Measurements from ENCODE around the gene GIMAP1.

The GIMAP1 gene

DNA sequence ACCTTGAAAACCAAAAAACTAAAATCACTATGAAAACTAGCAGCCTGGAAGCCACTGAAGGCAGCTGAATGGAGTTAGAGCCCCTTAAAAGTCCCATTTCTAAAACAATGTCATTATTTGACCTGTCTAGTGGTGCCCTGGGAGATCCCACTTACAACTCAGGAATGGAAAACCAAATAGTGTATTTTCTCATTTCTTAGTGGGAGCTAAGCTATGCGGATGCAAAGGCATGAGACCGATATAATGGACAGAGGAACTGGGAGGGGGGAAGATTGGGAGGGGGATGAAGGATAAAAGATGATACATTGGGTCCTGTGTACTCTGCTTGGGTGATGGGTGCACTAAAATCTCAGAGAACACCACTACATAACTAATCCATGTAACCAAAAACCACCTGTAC lies 40.7 kb upstream of the GIMAP1 start:
- TF ChIP-seq YY1 (IDR thresholded peaks at IDR 0.05; ENCODE audit: low read depth), result no peak
- TF ChIP-seq CREB1 (IDR thresholded peaks at IDR 0.05; ENCODE audit: low read depth), result no peak
- TF ChIP-seq NFIC (IDR thresholded peaks at IDR 0.05), result no peak
- no peak for TF ChIP-seq EP300 (IDR thresholded peaks at IDR 0.05; ENCODE audit: borderline replicate concordance)
- no peak for TF ChIP-seq TEAD4 (IDR thresholded peaks at IDR 0.05)
- no peak for TF ChIP-seq TAF1 (IDR thresholded peaks at IDR 0.05; ENCODE audit: low read depth)
- no peak for TF ChIP-seq FOXM1 (IDR thresholded peaks at IDR 0.05; ENCODE audit: borderline replicate concordance, low read depth)
- TF ChIP-seq TCF12 (IDR thresholded peaks at IDR 0.05; ENCODE audit: low read depth), result no peak
- TF ChIP-seq ZBTB7A (IDR thresholded peaks at IDR 0.05; ENCODE audit: low read depth), result no peak
- TF ChIP-seq, protein P1, sequence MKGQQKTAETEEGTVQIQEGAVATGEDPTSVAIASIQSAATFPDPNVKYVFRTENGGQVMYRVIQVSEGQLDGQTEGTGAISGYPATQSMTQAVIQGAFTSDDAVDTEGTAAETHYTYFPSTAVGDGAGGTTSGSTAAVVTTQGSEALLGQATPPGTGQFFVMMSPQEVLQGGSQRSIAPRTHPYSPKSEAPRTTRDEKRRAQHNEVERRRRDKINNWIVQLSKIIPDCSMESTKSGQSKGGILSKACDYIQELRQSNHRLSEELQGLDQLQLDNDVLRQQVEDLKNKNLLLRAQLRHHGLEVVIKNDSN (IDR thresholded peaks at IDR 0.05), result no peak
- TF ChIP-seq, protein P2, sequence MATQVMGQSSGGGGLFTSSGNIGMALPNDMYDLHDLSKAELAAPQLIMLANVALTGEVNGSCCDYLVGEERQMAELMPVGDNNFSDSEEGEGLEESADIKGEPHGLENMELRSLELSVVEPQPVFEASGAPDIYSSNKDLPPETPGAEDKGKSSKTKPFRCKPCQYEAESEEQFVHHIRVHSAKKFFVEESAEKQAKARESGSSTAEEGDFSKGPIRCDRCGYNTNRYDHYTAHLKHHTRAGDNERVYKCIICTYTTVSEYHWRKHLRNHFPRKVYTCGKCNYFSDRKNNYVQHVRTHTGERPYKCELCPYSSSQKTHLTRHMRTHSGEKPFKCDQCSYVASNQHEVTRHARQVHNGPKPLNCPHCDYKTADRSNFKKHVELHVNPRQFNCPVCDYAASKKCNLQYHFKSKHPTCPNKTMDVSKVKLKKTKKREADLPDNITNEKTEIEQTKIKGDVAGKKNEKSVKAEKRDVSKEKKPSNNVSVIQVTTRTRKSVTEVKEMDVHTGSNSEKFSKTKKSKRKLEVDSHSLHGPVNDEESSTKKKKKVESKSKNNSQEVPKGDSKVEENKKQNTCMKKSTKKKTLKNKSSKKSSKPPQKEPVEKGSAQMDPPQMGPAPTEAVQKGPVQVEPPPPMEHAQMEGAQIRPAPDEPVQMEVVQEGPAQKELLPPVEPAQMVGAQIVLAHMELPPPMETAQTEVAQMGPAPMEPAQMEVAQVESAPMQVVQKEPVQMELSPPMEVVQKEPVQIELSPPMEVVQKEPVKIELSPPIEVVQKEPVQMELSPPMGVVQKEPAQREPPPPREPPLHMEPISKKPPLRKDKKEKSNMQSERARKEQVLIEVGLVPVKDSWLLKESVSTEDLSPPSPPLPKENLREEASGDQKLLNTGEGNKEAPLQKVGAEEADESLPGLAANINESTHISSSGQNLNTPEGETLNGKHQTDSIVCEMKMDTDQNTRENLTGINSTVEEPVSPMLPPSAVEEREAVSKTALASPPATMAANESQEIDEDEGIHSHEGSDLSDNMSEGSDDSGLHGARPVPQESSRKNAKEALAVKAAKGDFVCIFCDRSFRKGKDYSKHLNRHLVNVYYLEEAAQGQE (IDR thresholded peaks at IDR 0.05; ENCODE audit: low read depth), result no peak
- TF ChIP-seq RAD21 (IDR thresholded peaks at IDR 0.05; ENCODE audit: low read depth), result no peak
- TF ChIP-seq EGR1 (IDR thresholded peaks at IDR 0.05), result no peak
- no peak for TF ChIP-seq CEBPB (IDR thresholded peaks at IDR 0.05)
- TF ChIP-seq, protein P3, sequence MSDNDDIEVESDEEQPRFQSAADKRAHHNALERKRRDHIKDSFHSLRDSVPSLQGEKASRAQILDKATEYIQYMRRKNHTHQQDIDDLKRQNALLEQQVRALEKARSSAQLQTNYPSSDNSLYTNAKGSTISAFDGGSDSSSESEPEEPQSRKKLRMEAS (IDR thresholded peaks at IDR 0.05), result no peak

DNA sequence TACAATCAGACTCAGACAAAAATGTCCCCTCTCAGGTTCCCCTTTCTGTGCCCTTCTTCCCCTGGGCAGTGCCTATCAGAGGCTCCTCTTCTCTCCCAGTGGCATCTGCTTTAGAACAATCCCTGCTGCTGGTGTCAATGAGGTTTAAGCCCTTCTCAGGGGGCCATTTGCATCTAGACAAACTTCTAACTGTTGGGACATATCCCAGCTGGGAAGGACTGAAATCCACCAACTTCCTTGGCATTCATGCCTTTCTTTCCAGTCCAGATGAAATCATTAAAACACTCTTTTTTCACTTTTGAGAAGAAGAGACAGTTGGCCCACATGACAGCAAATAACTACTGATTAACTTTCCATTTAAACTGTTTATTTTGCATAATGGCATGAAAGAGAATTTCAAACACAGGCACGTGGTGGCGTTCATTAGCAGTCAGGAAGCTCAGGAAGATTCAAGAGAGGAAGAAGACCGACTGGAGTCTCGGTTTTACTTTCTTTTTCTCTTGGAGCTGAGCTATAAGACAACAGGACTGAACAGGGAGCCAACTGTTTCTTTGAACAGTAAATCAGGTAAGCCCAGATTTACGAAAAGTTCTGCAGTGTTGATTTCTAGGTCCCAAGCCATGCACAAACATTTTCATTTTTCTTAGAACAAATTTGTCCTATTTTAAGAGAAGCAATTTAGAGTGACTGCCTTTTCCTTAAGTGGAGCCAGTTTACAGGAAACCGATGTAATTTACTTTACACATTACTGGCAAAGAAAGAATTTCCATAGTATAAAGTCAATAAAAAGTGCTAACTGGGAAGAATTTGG lies 31.0 kb upstream of the GIMAP1 start, which contains the start of gene GIMAP2:
Gene GIMAP2 (plus strand): TSS at position 488 of the 811 bp plus-strand sequence. CDS start 1,354 bp downstream, outside the sequence.
- TF ChIP-seq EP300 (IDR thresholded peaks at IDR 0.05; ENCODE audit: borderline replicate concordance) (no peak), TEAD4 (IDR thresholded peaks at IDR 0.05) (no peak), NFIC (IDR thresholded peaks at IDR 0.05) (no peak), TAF1 (IDR thresholded peaks at IDR 0.05; ENCODE audit: low read depth) (no peak), CREB1 (IDR thresholded peaks at IDR 0.05; ENCODE audit: low read depth) (no peak), YY1 (IDR thresholded peaks at IDR 0.05; ENCODE audit: low read depth) (no peak), FOXM1 (IDR thresholded peaks at IDR 0.05; ENCODE audit: borderline replicate concordance, low read depth) (no peak), TCF12 (IDR thresholded peaks at IDR 0.05; ENCODE audit: low read depth) (no peak), EGR1 (IDR thresholded peaks at IDR 0.05) (no peak)
- TF ChIP-seq, protein P3 (IDR thresholded peaks at IDR 0.05), result no peak
- TF ChIP-seq, protein P2 (IDR thresholded peaks at IDR 0.05; ENCODE audit: low read depth), result no peak

DNA sequence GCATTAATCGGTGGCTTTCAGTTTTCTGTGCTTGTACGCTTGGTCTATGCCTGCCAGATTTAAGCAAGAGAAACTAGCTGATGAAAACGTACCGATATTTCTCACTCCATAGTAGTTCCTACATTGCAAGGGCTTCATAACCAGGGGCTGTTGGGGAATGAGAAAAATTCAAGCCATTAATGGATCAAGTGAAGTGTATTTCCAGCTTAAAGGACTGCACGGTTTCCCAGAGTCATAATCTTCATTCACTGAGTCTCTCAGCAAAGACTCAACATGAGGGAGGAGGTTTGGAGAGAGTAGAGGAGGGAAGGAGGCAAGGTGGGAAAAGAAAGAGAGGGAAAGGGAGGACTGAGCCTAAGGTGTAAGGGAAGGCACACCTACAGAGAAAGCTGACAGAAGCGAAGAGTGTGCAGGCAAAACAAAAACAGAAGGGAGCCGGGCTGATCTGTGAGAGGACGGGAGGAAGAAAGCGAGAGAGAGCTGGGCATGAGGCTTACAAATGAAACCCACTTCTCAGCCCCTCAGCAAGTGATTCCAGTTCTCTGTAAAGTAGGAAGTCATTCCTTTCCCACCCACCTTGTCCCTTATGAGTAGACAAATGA lies 30.3 kb upstream of the GIMAP1 start:
- TF ChIP-seq CEBPB (IDR thresholded peaks at IDR 0.05) (no peak), FOXM1 (IDR thresholded peaks at IDR 0.05; ENCODE audit: borderline replicate concordance, low read depth) (no peak), EGR1 (IDR thresholded peaks at IDR 0.05) (no peak), EP300 (IDR thresholded peaks at IDR 0.05; ENCODE audit: borderline replicate concordance) (no peak), YY1 (IDR thresholded peaks at IDR 0.05; ENCODE audit: low read depth) (no peak), NFIC (IDR thresholded peaks at IDR 0.05) (no peak), TEAD4 (IDR thresholded peaks at IDR 0.05) (no peak), TAF1 (IDR thresholded peaks at IDR 0.05; ENCODE audit: low read depth) (no peak)
- TF ChIP-seq, protein P2 (IDR thresholded peaks at IDR 0.05; ENCODE audit: low read depth), result no peak
- TF ChIP-seq, protein P3 (IDR thresholded peaks at IDR 0.05), result no peak

DNA sequence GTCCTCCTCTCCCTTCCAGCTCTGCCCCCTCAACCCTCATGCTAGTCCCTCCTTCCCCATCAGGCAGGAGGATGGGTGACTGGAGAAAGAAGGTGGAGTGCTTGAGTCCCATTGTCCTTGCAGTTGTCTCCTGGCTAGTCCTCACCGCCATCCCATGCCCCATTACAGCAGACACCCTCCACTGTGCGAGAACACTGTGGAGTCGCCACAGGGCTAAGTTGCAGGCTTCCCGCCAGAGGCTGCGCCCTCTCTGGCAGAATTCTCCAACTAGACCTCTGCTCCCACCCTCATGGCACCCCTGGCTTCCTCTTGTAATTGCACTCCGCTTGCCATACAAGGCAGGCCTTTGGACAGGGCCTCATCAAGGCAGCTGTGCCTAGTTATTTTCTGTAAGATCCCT lies 27.8 kb upstream of the GIMAP1 start:
- TF ChIP-seq ZBTB7A (IDR thresholded peaks at IDR 0.05; ENCODE audit: low read depth), result no peak
- TF ChIP-seq YY1 (IDR thresholded peaks at IDR 0.05; ENCODE audit: low read depth), result no peak
- TF ChIP-seq TAF1 (IDR thresholded peaks at IDR 0.05; ENCODE audit: low read depth), result no peak
- TF ChIP-seq, protein P1 (IDR thresholded peaks at IDR 0.05), result no peak
- no peak for TF ChIP-seq RAD21 (IDR thresholded peaks at IDR 0.05; ENCODE audit: low read depth)
- no peak for TF ChIP-seq EGR1 (IDR thresholded peaks at IDR 0.05)
- TF ChIP-seq TEAD4 (IDR thresholded peaks at IDR 0.05), result no peak
- TF ChIP-seq CREB1 (IDR thresholded peaks at IDR 0.05; ENCODE audit: low read depth), result no peak
- TF ChIP-seq, protein P3 (IDR thresholded peaks at IDR 0.05), result no peak
- TF ChIP-seq CEBPB (IDR thresholded peaks at IDR 0.05), result no peak
- TF ChIP-seq NFIC (IDR thresholded peaks at IDR 0.05), result no peak
- TF ChIP-seq EP300 (IDR thresholded peaks at IDR 0.05; ENCODE audit: borderline replicate concordance), result no peak
- no peak for TF ChIP-seq FOXM1 (IDR thresholded peaks at IDR 0.05; ENCODE audit: borderline replicate concordance, low read depth)
